CD14-positive monocyte (primary cell): ENCODE data around the gene FBXL4. TPM values are rescaled to one million over a fixed set of nuclear protein-coding genes. Genes with fewer than 3 reads are reported as not detected.

Experiments used
- DNase-seq, 3 donors: peaks; one replicate each; pipeline ENCODE4 v3.0.0-alpha.2; 2011 to 2022
- H2AFZ ChIP-seq: 2 replicates; pipeline ENCODE4 v1.6.0; 2012; ENCODE audit warnings: mild to moderate bottlenecking, low read depth, low read length, inconsistent platforms; ENCODE audit not compliant: insufficient read depth, poor library complexity, severe bottlenecking
- H3K27ac ChIP-seq, 2 donors: 1 replicate in 1 of 2; 2 replicates in 1 of 2; pipeline ENCODE4 v1.5.1; 2012 to 2013; ENCODE audit warnings: low read length in 2 of 2, control low read depth in 1 of 2, inconsistent platforms in 1 of 2, low read depth in 1 of 2, mild to moderate bottlenecking in 1 of 2
- H3K27me3 ChIP-seq, 2 donors: one replicate each; pipeline versions ENCODE4 v1.6.0 to v1.6.1; 2011 to 2013; ENCODE audit warnings: low read length in 2 of 2; ENCODE audit not compliant: control insufficient read depth in 2 of 2, insufficient read depth in 2 of 2
- H3K36me3 ChIP-seq, 2 donors: replicated peaks in 1 of 2; 1 replicate in 1 of 2; 2 replicates in 1 of 2; pipeline versions ENCODE4 v1.5.1 to v1.6.1; 2012 to 2013; ENCODE audit warnings: low read length in 2 of 2, control low read depth in 1 of 2, inconsistent platforms in 1 of 2, mild to moderate bottlenecking in 1 of 2; ENCODE audit not compliant: insufficient read depth in 2 of 2, control insufficient read depth in 1 of 2
- H3K4me1 ChIP-seq, 2 donors: 1 replicate in 1 of 2; 2 replicates in 1 of 2; pipeline versions ENCODE4 v1.5.1 to v1.6.1; 2012 to 2013; ENCODE audit warnings: low read length in 2 of 2, control low read depth in 1 of 2, inconsistent platforms in 1 of 2, mild to moderate bottlenecking in 1 of 2, moderate library complexity in 1 of 2; ENCODE audit not compliant: insufficient read depth in 2 of 2, control insufficient read depth in 1 of 2
- H3K4me2 ChIP-seq: replicated peaks from 2 replicates; pipeline ENCODE3; 2012; ENCODE audit warnings: low read length, moderate library complexity, mild to moderate bottlenecking; ENCODE audit not compliant: poor library complexity, severe bottlenecking; ENCODE audit errors: extremely low read depth
- H3K4me3 ChIP-seq, 3 experiments: fragments of 200-600 bp in 1 of 3; sonication (generic) in 1 of 3; replicated peaks in 1 of 3; 1 replicate in 2 of 3; 2 replicates in 1 of 3; pipeline ENCODE4 v1.5.1; 2011 to 2013; ENCODE audit warnings: low read length in 3 of 3, mild to moderate bottlenecking in 3 of 3, control low read depth in 2 of 3, low read depth in 2 of 3, inconsistent platforms in 1 of 3, moderate library complexity in 1 of 3
- H3K79me2 ChIP-seq: 2 replicates; pipeline ENCODE4 v1.6.0; 2012; ENCODE audit warnings: mild to moderate bottlenecking, control low read depth, inconsistent platforms, low read length, moderate library complexity; ENCODE audit not compliant: insufficient read depth
- H3K9ac ChIP-seq: 2 replicates; pipeline ENCODE4 v1.6.0; 2017; ENCODE audit warnings: low read length, mild to moderate bottlenecking; ENCODE audit not compliant: insufficient read depth, poor library complexity, severe bottlenecking
- H3K9me3 ChIP-seq, 2 donors: replicated peaks in 1 of 2; 1 replicate in 1 of 2; 2 replicates in 1 of 2; pipeline versions ENCODE4 v1.5.1 to v1.6.1; 2012 to 2013; ENCODE audit warnings: low read length in 2 of 2, control low read depth in 1 of 2; ENCODE audit not compliant: control insufficient read depth in 1 of 2, insufficient read depth in 1 of 2
- H4K20me1 ChIP-seq: 2 replicates; pipeline ENCODE4 v1.6.0; 2012; ENCODE audit warnings: mild to moderate bottlenecking, low read length, control low read depth, moderate library complexity; ENCODE audit not compliant: insufficient read depth
- H3K27ac Mint-ChIP-seq, 7 donors: one replicate each; pipeline ENCODE4 v1.8.0; 2020; ENCODE audit warnings: mild to moderate bottlenecking in 7 of 7, mixed read lengths in 7 of 7, moderate library complexity in 6 of 7, inconsistent platforms in 2 of 7
- H3K27me3 Mint-ChIP-seq, 3 donors: one replicate each; pipeline ENCODE4 v1.8.0; 2021 to 2022; ENCODE audit warnings: low read depth in 3 of 3, mild to moderate bottlenecking in 3 of 3, mixed read lengths in 3 of 3, moderate library complexity in 3 of 3, inconsistent platforms in 1 of 3
- H3K36me3 Mint-ChIP-seq, 2 donors: one replicate each; pipeline ENCODE4 v1.8.0; 2020; ENCODE audit warnings: mixed read lengths in 2 of 2, inconsistent platforms in 1 of 2, mild to moderate bottlenecking in 1 of 2
- H3K4me1 Mint-ChIP-seq: one replicate; pipeline ENCODE4 v1.8.0; 2020; ENCODE audit warnings: mild to moderate bottlenecking, mixed read lengths
- H3K4me3 Mint-ChIP-seq, 2 donors: one replicate each; pipeline ENCODE4 v1.8.0; 2020; ENCODE audit warnings: mild to moderate bottlenecking in 2 of 2, mixed read lengths in 2 of 2, moderate library complexity in 1 of 2
- H3K9me3 Mint-ChIP-seq, 7 donors: one replicate each; pipeline ENCODE4 v1.8.0; 2020 to 2022; ENCODE audit warnings: mixed read lengths in 7 of 7, mild to moderate bottlenecking in 6 of 7, moderate library complexity in 6 of 7, inconsistent platforms in 2 of 7
- WGBS: methylation state at CpG from one replicate; pipeline ENCODE4 v1.1.5; 2013; ENCODE audit warnings: missing lambda C conversion rate; ENCODE audit not compliant: insufficient coverage; 5-methylcytosine and 5-hydroxymethylcytosine counted together
- intact Hi-C, 2 donors: fragments of 100-400 bp; cut with micrococcal nuclease; formaldehyde crosslinking; loops; one replicate each; pipeline versions ENCODE4 v1.15.0 to v1.15.1; 2023
- polyA plus RNA-seq, 3 donors: library from polyadenylated mRNA; depleted of rRNA in 1 of 3; unstranded in 2 of 3; stranded (reverse) in 1 of 3; fragments of 300-500 nt in 2 of 3; fragments of >200 nt in 1 of 3; fragmentation: Illumina TruSeq in 2 of 3; gene quantifications; 1 replicate in 2 of 3; 2 replicates in 1 of 3; pipeline ENCODE4 v1.2.3, GENCODE V29; 2012 to 2021
- TF ChIP-seq, protein P1 (sequence below): fragments of 200-600 bp; IDR thresholded peaks from one replicate; pipeline ENCODE4 v1.8.0; 2022; ENCODE audit warnings: antibody characterized with exemption, mild to moderate bottlenecking

Gene FBXL4
- polyA plus RNA-seq, 3 donors: 5.7 to 10.9 (median 8.6) TPM

DNA sequence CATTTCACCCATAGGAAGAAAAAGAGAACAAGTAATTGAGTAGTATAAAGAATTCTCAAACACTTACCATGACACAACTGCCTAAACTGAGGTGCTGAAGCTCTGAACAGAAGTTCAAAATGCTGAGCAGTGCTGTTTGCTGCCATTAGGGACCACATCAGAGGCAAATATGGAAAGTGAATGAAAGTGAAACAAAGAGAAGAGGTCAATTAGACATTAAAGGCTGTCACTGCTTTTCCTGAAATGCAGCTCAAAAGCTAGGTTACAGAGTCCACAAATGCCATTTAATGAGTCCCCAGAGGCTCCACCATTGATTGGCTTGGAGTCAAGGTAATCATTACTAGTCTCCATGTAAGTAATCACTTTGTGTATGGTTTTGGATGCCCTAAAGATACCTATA, 67.3 kb downstream of the FBXL4 start:
- peak overlapping the region in 1 of 7 donors; percentile 48 for H3K27ac Mint-ChIP-seq
- H3K4me3 ChIP-seq: no peak overlapping the region

GRCh38 chr6:98877250-98877649, 70.5 kb downstream of the FBXL4 start:
- peaks cover 5 to 37% of the 10 kb centered on the region in 2 donors for H3K36me3 ChIP-seq
- peaks cover 31% of the 10 kb centered on the region in 2 donors for H3K36me3 Mint-ChIP-seq

More for the DNA sequence above, 67.3 kb downstream of the FBXL4 start:
- Mint-ChIP-seq H3K9me3 (peaks cover 0 to 3% (median 0%) of the 10 kb centered on the region in 7 donors), H3K4me3 (no peak overlapping the region), H3K27me3 (no peaks in the 10 kb centered on the region), H3K4me1 (no peaks in the 10 kb centered on the region), H3K36me3 (peaks cover 29 to 32% of the 10 kb centered on the region in 2 donors)
- Histone ChIP-seq H3K9ac (no peak overlapping the region), H3K27ac (no peak overlapping the region), H3K36me3 (peaks cover 0 to 25% of the 10 kb centered on the region in 2 donors), H3K9me3 (no peaks in the 10 kb centered on the region), H3K27me3 (no peaks in the 10 kb centered on the region), H3K4me1 (no peaks in the 10 kb centered on the region), H3K79me2 (no peaks in the 10 kb centered on the region), H2AFZ (no peak overlapping the region), H4K20me1 (no peaks in the 10 kb centered on the region), H3K4me2 (no peak overlapping the region)
- intact Hi-C loops: no loop called here
- TF ChIP-seq, protein P1, sequence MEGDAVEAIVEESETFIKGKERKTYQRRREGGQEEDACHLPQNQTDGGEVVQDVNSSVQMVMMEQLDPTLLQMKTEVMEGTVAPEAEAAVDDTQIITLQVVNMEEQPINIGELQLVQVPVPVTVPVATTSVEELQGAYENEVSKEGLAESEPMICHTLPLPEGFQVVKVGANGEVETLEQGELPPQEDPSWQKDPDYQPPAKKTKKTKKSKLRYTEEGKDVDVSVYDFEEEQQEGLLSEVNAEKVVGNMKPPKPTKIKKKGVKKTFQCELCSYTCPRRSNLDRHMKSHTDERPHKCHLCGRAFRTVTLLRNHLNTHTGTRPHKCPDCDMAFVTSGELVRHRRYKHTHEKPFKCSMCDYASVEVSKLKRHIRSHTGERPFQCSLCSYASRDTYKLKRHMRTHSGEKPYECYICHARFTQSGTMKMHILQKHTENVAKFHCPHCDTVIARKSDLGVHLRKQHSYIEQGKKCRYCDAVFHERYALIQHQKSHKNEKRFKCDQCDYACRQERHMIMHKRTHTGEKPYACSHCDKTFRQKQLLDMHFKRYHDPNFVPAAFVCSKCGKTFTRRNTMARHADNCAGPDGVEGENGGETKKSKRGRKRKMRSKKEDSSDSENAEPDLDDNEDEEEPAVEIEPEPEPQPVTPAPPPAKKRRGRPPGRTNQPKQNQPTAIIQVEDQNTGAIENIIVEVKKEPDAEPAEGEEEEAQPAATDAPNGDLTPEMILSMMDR: no peak
- DNase-seq: no peak

More at GRCh38 chr6:98877250-98877649, 70.5 kb downstream of the FBXL4 start:
- Histone ChIP-seq H3K9me3 (no peaks in the 10 kb centered on the region), H3K27ac (no peak overlapping the region), H3K79me2 (no peaks in the 10 kb centered on the region), H4K20me1 (no peaks in the 10 kb centered on the region), H3K27me3 (no peaks in the 10 kb centered on the region), H3K4me1 (no peaks in the 10 kb centered on the region), H3K4me3 (no peak overlapping the region), H3K9ac (no peak overlapping the region), H2AFZ (no peak overlapping the region), H3K4me2 (no peak overlapping the region)
- Mint-ChIP-seq H3K9me3 (no peaks in the 10 kb centered on the region), H3K4me3 (no peak overlapping the region), H3K27ac (no peak overlapping the region), H3K4me1 (no peaks in the 10 kb centered on the region), H3K27me3 (no peaks in the 10 kb centered on the region)
- no peak for DNase-seq
- no CpG with 5 or more reads among the region's 1 CpG for WGBS
- intact Hi-C loops: no loop called here
- TF ChIP-seq, protein P1: no peak
